SK-N-SH (cell line): ENCODE data around the gene TMEM14A. TPM values are rescaled to one million over a fixed set of nuclear protein-coding genes. Genes with fewer than 3 reads are reported as not detected.

Source experiments
- CTCF ChIA-PET: fragments of 300-600, 350-600 bp; formaldehyde crosslinking; extraction: SDS; loops from one replicate; lab custom pipeline; 2021; lab: Yijun Ruan, JAX
- POLR2A ChIA-PET: fragments of 350-600 bp; sonication (Branson Sonifier 250); formaldehyde crosslinking; extraction: SDS; loops from one replicate; lab custom pipeline; 2020; ENCODE audit warnings: antibody characterized with exemption, inconsistent platforms; lab: Yijun Ruan, JAX
- DNase-seq: peaks from one replicate; pipeline ENCODE4 v3.0.0; 2012
- H2AFZ ChIP-seq: fragments of 200-600 bp; sonication (generic); 2 replicates; pipeline ENCODE4 v1.8.1; 2016; ENCODE audit warnings: antibody characterized with exemption, mild to moderate bottlenecking, low read depth
- H3F3A ChIP-seq: fragments of 200-600 bp; sonication (generic); replicated peaks from 2 replicates; pipeline ENCODE3; 2016; ENCODE audit warnings: antibody characterized with exemption, mild to moderate bottlenecking; ENCODE audit not compliant: insufficient read depth
- H3K27ac ChIP-seq, 2 experiments: fragments of 200-500 bp in 1 of 2; fragments of 200-600 bp in 1 of 2; sonication (Bioruptor generic) in 1 of 2; sonication (generic), shearing (Covaris generic) in 1 of 2; 2 replicates each; pipeline versions ENCODE4 v1.5.1 to v1.6.1; 2014 to 2016; ENCODE audit warnings: low read depth in 2 of 2, inconsistent platforms in 1 of 2, low read length in 1 of 2, mild to moderate bottlenecking in 1 of 2, mixed read lengths in 1 of 2
- H3K27me3 ChIP-seq: fragments of 200-600 bp; sonication (generic), shearing (Covaris generic); 2 replicates; pipeline ENCODE4 v1.6.1; 2016; ENCODE audit warnings: mixed run types; ENCODE audit not compliant: insufficient read depth
- H3K36me3 ChIP-seq, 2 experiments: fragments of 200-500 bp in 1 of 2; fragments of 200-600 bp in 1 of 2; sonication (Bioruptor generic) in 1 of 2; sonication (generic) in 1 of 2; replicated peaks in 1 of 2; 2 replicates each; pipeline versions ENCODE3 to v1.5.1; 2014 to 2016; ENCODE audit warnings: low read length in 1 of 2, mild to moderate bottlenecking in 1 of 2; ENCODE audit not compliant: insufficient read depth in 2 of 2, control insufficient read depth in 1 of 2
- H3K4me1 ChIP-seq, 2 experiments: fragments of 200-500 bp in 1 of 2; fragments of 200-600 bp in 1 of 2; sonication (Bioruptor generic) in 1 of 2; sonication (generic), shearing (Covaris generic) in 1 of 2; 2 replicates each; pipeline versions ENCODE4 v1.5.1 to v1.6.1; 2014 to 2016; ENCODE audit warnings: low read depth in 1 of 2, low read length in 1 of 2, mixed run types in 1 of 2; ENCODE audit not compliant: insufficient read depth in 2 of 2, control insufficient read depth in 1 of 2
- H3K4me2 ChIP-seq: fragments of 200-600 bp; sonication (generic), shearing (Covaris generic); 2 replicates; pipeline ENCODE4 v1.6.1; 2017; ENCODE audit warnings: mixed run types
- H3K4me3 ChIP-seq, 2 experiments: fragments of 200-500 bp in 1 of 2; fragments of 200-600 bp in 1 of 2; sonication (Bioruptor generic) in 1 of 2; sonication (generic), shearing (Covaris generic) in 1 of 2; 2 replicates each; pipeline versions ENCODE4 v1.5.1 to v1.8.1; 2014 to 2016; ENCODE audit warnings: low read depth in 2 of 2, inconsistent platforms in 1 of 2, low read length in 1 of 2, mild to moderate bottlenecking in 1 of 2, mixed read lengths in 1 of 2, moderate library complexity in 1 of 2
- H3K79me2 ChIP-seq: fragments of 200-600 bp; sonication (generic); 2 replicates; pipeline ENCODE4 v1.8.1; 2017; ENCODE audit warnings: mild to moderate bottlenecking; ENCODE audit not compliant: insufficient read depth
- H3K9ac ChIP-seq: fragments of 200-600 bp; sonication (generic); 2 replicates; pipeline ENCODE4 v1.6.1; 2017; ENCODE audit warnings: mixed run types
- H3K9me2 ChIP-seq: fragments of 200-600 bp; sonication (generic); 2 replicates; pipeline ENCODE4 v1.6.1; 2017; ENCODE audit warnings: mixed run types
- H3K9me3 ChIP-seq: fragments of 200-600 bp; sonication (generic); 2 replicates; pipeline ENCODE4 v1.6.1; 2017; ENCODE audit warnings: mixed run types, mild to moderate bottlenecking, moderate library complexity
- H4K20me1 ChIP-seq: fragments of 200-600 bp; sonication (generic); 2 replicates; pipeline ENCODE4 v1.6.1; 2017; ENCODE audit warnings: mild to moderate bottlenecking, mixed run types; ENCODE audit not compliant: insufficient read depth
- ELF1 ChIP-seq: IDR thresholded peaks from 2 replicates; pipeline ENCODE4 v1.4.0; 2012
- EP300 ChIP-seq, 2 experiments: IDR thresholded peaks; 2 replicates each; pipeline versions ENCODE4 v1.4.0 to v1.6.1; 2012; ENCODE audit warnings: borderline replicate concordance in 1 of 2, low read depth in 1 of 2, low read length in 1 of 2
- FOXJ3 ChIP-seq: sonication (generic); formaldehyde crosslinking; IDR thresholded peaks from 2 replicates; pipeline ENCODE4 v1.5.1; 2020; ENCODE audit warnings: mild to moderate bottlenecking, missing genetic modification reagents
- FOXM1 ChIP-seq: IDR thresholded peaks from 2 replicates; pipeline ENCODE4 v1.4.0; 2012; ENCODE audit warnings: low read depth, mild to moderate bottlenecking
- GATA2 ChIP-seq: sonication (generic); formaldehyde crosslinking; IDR thresholded peaks from 2 replicates; pipeline ENCODE4 v1.5.0; 2020; ENCODE audit warnings: mild to moderate bottlenecking, missing genetic modification reagents
- MAX ChIP-seq: IDR thresholded peaks from 2 replicates; pipeline ENCODE4 v1.4.0; 2012; ENCODE audit warnings: low read depth
- MEF2A ChIP-seq: IDR thresholded peaks from 2 replicates; pipeline ENCODE4 v1.4.0; 2012; ENCODE audit warnings: low read depth, borderline replicate concordance
- MXI1 ChIP-seq: IDR thresholded peaks from 2 replicates; pipeline ENCODE4 v1.6.1; 2012; ENCODE audit warnings: mild to moderate bottlenecking, low read depth, low read length, improper control_type of control experiment
- NFIC ChIP-seq: IDR thresholded peaks from 2 replicates; pipeline ENCODE4 v1.4.0; 2012; ENCODE audit warnings: borderline replicate concordance
- NRF1 ChIP-seq: IDR thresholded peaks from 2 replicates; pipeline ENCODE4 v1.6.1; 2012; ENCODE audit warnings: low read depth, mild to moderate bottlenecking, low read length
- PBX3 ChIP-seq: IDR thresholded peaks from 2 replicates; pipeline ENCODE4; 2012
- POLR2AphosphoS5 ChIP-seq: IDR thresholded peaks from 2 replicates; pipeline ENCODE4 v1.6.1; 2012; ENCODE audit warnings: low read depth, low read length
- RAD21 ChIP-seq: IDR thresholded peaks from 2 replicates; pipeline ENCODE4 v1.6.1; 2012; ENCODE audit warnings: mild to moderate bottlenecking, low read length
- RCOR1 ChIP-seq: fragments of 150-350 bp; IDR thresholded peaks from 2 replicates; pipeline ENCODE4 v1.6.1; 2017; ENCODE audit warnings: antibody characterized with exemption, low read length
- RXRA ChIP-seq: IDR thresholded peaks from 2 replicates; pipeline ENCODE4 v1.4.0; 2012; ENCODE audit warnings: low read depth, mild to moderate bottlenecking, borderline replicate concordance
- TAF1 ChIP-seq: IDR thresholded peaks from 2 replicates; pipeline ENCODE4 v1.6.1; 2012; ENCODE audit warnings: low read depth, mild to moderate bottlenecking, low read length, moderate library complexity, borderline replicate concordance
- TEAD4 ChIP-seq: IDR thresholded peaks from 2 replicates; pipeline ENCODE4 v1.4.0; 2012; ENCODE audit warnings: mild to moderate bottlenecking, borderline replicate concordance; ENCODE audit not compliant: insufficient read depth
- ZBTB33 ChIP-seq: IDR thresholded peaks from 2 replicates; pipeline ENCODE4 v1.4.0; 2012; ENCODE audit warnings: low read depth, borderline replicate concordance
- WGBS: methylation state at CpG from one replicate; pipeline ENCODE4 v1.1.6; 2017; ENCODE audit warnings: low lambda C conversion rate; 5-methylcytosine and 5-hydroxymethylcytosine counted together
- polyA plus RNA-seq, 3 experiments: library from polyadenylated mRNA; depleted of rRNA; stranded (reverse); fragments of >200 nt; gene quantifications; 2 replicates each; pipeline ENCODE4 v1.2.3, GENCODE V29; 2012
- TF ChIP-seq, protein P1 (sequence below): IDR thresholded peaks from 2 replicates; pipeline ENCODE4 v1.6.1; 2012; ENCODE audit warnings: mild to moderate bottlenecking, low read depth, low read length, moderate library complexity
- TF ChIP-seq, protein P2 (sequence below): IDR thresholded peaks from 2 replicates; pipeline ENCODE4 v1.4.0; 2012; ENCODE audit warnings: low read depth, borderline replicate concordance

Gene TMEM14A
- polyA plus RNA-seq, 1 of the 3 experiments (the other 2 are of a cell fraction), result 42.4 TPM

DNA sequence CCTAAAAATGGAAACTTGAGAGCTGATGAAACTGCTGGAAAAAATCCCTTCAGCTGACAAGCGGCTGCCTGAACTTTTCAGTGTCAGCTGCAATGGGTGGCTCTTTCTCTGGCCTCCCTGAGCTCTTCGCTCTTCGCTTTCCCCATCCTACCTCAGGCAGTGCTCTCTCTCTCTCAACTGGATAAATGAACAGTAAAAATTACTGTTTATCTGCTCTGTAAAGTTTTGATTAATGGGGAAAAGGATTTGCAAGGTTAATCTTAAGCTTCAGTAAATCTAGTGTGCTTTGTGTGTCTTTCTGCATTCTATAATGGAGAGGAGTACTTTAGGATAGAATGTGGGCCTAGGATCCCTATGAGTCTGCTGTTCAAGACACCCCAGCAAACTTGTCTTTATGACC is 35.1 kb downstream of the TMEM14A start (continued):
- TF ChIP-seq, protein P1, sequence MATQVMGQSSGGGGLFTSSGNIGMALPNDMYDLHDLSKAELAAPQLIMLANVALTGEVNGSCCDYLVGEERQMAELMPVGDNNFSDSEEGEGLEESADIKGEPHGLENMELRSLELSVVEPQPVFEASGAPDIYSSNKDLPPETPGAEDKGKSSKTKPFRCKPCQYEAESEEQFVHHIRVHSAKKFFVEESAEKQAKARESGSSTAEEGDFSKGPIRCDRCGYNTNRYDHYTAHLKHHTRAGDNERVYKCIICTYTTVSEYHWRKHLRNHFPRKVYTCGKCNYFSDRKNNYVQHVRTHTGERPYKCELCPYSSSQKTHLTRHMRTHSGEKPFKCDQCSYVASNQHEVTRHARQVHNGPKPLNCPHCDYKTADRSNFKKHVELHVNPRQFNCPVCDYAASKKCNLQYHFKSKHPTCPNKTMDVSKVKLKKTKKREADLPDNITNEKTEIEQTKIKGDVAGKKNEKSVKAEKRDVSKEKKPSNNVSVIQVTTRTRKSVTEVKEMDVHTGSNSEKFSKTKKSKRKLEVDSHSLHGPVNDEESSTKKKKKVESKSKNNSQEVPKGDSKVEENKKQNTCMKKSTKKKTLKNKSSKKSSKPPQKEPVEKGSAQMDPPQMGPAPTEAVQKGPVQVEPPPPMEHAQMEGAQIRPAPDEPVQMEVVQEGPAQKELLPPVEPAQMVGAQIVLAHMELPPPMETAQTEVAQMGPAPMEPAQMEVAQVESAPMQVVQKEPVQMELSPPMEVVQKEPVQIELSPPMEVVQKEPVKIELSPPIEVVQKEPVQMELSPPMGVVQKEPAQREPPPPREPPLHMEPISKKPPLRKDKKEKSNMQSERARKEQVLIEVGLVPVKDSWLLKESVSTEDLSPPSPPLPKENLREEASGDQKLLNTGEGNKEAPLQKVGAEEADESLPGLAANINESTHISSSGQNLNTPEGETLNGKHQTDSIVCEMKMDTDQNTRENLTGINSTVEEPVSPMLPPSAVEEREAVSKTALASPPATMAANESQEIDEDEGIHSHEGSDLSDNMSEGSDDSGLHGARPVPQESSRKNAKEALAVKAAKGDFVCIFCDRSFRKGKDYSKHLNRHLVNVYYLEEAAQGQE, result no peak
- TF ChIP-seq MAX (no peak), NFIC (no peak)

DNA sequence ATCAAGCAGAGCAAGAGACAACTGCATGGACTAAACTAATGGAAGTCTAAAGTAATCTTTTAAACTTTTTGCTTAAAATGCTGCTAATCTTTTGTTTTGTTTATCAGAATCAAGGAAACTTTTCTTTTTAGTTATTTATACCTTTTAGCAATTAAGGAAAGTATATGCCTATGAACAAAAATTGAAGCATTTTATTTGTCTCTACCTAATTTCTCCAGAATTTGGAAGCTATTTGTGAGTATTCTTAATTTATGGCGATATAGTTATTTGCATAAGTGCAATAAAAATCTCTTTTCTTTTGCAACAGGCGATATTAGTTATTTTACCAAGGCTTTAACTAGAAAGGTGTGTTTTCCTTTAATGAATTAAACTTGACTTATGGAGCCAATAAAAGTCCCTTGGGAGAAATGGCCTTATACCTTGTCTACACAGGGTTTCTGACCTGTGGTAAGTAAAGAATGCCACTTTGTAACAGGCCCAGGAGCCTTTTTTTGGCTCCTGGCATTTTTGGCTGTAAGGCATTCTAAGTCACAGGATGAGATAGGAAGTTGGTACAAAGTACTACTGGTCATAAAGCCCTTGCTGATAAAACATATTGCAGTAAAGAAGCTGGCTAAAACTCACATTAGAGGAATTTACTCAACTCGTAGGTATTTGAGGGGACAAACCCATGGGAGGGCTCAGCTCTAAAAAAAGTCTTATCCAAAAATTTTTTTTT is 37.2 kb downstream of the TMEM14A start:
- POLR2A ChIA-PET, result no interaction called here
- no peak overlapping the region for H3K4me3 ChIP-seq
- TF ChIP-seq RCOR1 (no peak), POLR2AphosphoS5 (no peak), EP300 (IDR thresholded peaks at IDR 0.05; ENCODE audit: borderline replicate concordance in 1 of 2, low read depth in 1 of 2, low read length in 1 of 2) (no peak), FOXM1 (no peak), PBX3 (no peak), ELF1 (no peak), MXI1 (no peak), NRF1 (no peak), MEF2A (no peak), ZBTB33 (no peak), TEAD4 (no peak), TAF1 (no peak), RXRA (no peak), GATA2 (CRISPR knock-in tag) (no peak), RAD21 (no peak), FOXJ3 (CRISPR knock-in tag) (no peak)
- TF ChIP-seq, protein P1, result no peak
- TF ChIP-seq, protein P2, sequence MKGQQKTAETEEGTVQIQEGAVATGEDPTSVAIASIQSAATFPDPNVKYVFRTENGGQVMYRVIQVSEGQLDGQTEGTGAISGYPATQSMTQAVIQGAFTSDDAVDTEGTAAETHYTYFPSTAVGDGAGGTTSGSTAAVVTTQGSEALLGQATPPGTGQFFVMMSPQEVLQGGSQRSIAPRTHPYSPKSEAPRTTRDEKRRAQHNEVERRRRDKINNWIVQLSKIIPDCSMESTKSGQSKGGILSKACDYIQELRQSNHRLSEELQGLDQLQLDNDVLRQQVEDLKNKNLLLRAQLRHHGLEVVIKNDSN, result no peak

More for the DNA sequence above, 37.2 kb downstream of the TMEM14A start:
- Histone ChIP-seq H3F3A (no peaks in the 10 kb centered on the region), H2AFZ (no peak overlapping the region), H3K27ac (no peak overlapping the region), H3K79me2 (no peaks in the 10 kb centered on the region), H4K20me1 (no peaks in the 10 kb centered on the region), H3K9ac (no peak overlapping the region), H3K9me2 (no peaks in the 10 kb centered on the region), H3K9me3 (peaks cover 4% of the 10 kb centered on the region; the same call in 1 of the 2 replicates), H3K27me3 (no peaks in the 10 kb centered on the region), H3K4me2 (no peak overlapping the region), H3K4me1 (no peaks in the 10 kb centered on the region), H3K36me3 (peaks cover 0 to 6% of the 10 kb centered on the region in 2 experiments)
- CTCF ChIA-PET, result no interaction called here
- 8% methylated on average over 3 of the region's 3 CpGs for WGBS
- no peak for DNase-seq
